Ramos (cell line): ENCODE data around the gene TBC1D14.

Experiments
- in situ Hi-C: fragments of 300-500 bp; cut with MboI; formaldehyde crosslinking; loops from one replicate; pipeline ENCODE4 v1.14.3; 2022; ENCODE audit warnings: low sequenced_read_pairs; ENCODE audit not compliant: unreplicated experiment

The TBC1D14 gene

GRCh38 chr4:7013175-7013574 is 103.5 kb downstream of the TBC1D14 start:
- in situ Hi-C loops = no loop called here

GRCh38 chr4:7014815-7015214 is 105.2 kb downstream of the TBC1D14 start:
- in situ Hi-C loops = no loop called here

GRCh38 chr4:7015383-7016035 is 105.9 kb downstream of the TBC1D14 start:
- in situ Hi-C loops = no loop called here

GRCh38 chr4:7016086-7016485 is 106.5 kb downstream of the TBC1D14 start:
- in situ Hi-C loops = no loop called here

GRCh38 chr4:7016512-7016911 is 106.9 kb downstream of the TBC1D14 start:
- in situ Hi-C loops = no loop called here

- in situ Hi-C loops = no loop called here
Measured at GRCh38 chr4:7017446-7018048, 107.9 kb downstream of the TBC1D14 start.

GRCh38 chr4:7018281-7018680 is 108.7 kb downstream of the TBC1D14 start:
- in situ Hi-C loops = no loop called here

- in situ Hi-C loops = no loop called here
Measured at GRCh38 chr4:7019367-7019766, 109.7 kb downstream of the TBC1D14 start.

GRCh38 chr4:7020290-7020689 is 110.7 kb downstream of the TBC1D14 start:
- in situ Hi-C loops = no loop called here

- in situ Hi-C loops = no loop called here
Measured at GRCh38 chr4:7020856-7021255, 111.2 kb downstream of the TBC1D14 start.

- in situ Hi-C loops = no loop called here
Measured at GRCh38 chr4:7021355-7021754, 111.7 kb downstream of the TBC1D14 start.

GRCh38 chr4:7021930-7022664 is 112.5 kb downstream of the TBC1D14 start:
- in situ Hi-C loops = no loop called here

GRCh38 chr4:7023486-7023885 is 113.9 kb downstream of the TBC1D14 start:
- in situ Hi-C loops = no loop called here

- in situ Hi-C loops = no loop called here
Measured at GRCh38 chr4:7023901-7024300, 114.3 kb downstream of the TBC1D14 start.

GRCh38 chr4:7024336-7024890 is 114.8 kb downstream of the TBC1D14 start:
- in situ Hi-C loops = no loop called here

- in situ Hi-C loops = no loop called here
Measured at GRCh38 chr4:7025040-7025602, 115.5 kb downstream of the TBC1D14 start.

- in situ Hi-C loops = no loop called here
Measured at GRCh38 chr4:7026107-7026506, 116.5 kb downstream of the TBC1D14 start.

- in situ Hi-C loops = no loop called here
Measured at GRCh38 chr4:7027284-7027683, 117.7 kb downstream of the TBC1D14 start.

- in situ Hi-C loops = no loop called here
Measured at GRCh38 chr4:7027913-7028312, 118.3 kb downstream of the TBC1D14 start.

- in situ Hi-C loops = no loop called here
Measured at GRCh38 chr4:7029212-7029611, 119.6 kb downstream of the TBC1D14 start.

- in situ Hi-C loops = no loop called here
Measured at GRCh38 chr4:7029921-7030320, 120.3 kb downstream of the TBC1D14 start.
